Umbilical cord (tissue), 2 donors: ENCODE measurements around the gene RAP1A. TPM values are rescaled to one million over a fixed set of nuclear protein-coding genes. Genes with fewer than 3 reads are reported as not detected.
A peak's percentile ranks its signal among the peaks of the same experiment; 100 is the strongest.
"Not testable (repeated sequence)": the region's sequence is repeated elsewhere in the genome, so short reads cannot be mapped to it uniquely, and the experiment has no call there.

Source experiments
- DNase-seq: peaks from one replicate; pipeline ENCODE4 v3.0.0-alpha.2; 2015; ENCODE audit warnings: low spot score
- total RNA-seq: library from RNA; depleted of rRNA; stranded (reverse); fragments of >200 nt; gene quantifications from one replicate; pipeline ENCODE4 v1.2.3, GENCODE V29; 2014; ENCODE audit warnings: low replicate concordance; ENCODE audit not compliant: insufficient read depth

RAP1A gene
- total RNA-seq, 1 donor from 2014 or later: 69.6 TPM

GRCh38 chr1:111664652-111665051, 45.1 kb downstream of the RAP1A start:
- no peak for DNase-seq

DNA sequence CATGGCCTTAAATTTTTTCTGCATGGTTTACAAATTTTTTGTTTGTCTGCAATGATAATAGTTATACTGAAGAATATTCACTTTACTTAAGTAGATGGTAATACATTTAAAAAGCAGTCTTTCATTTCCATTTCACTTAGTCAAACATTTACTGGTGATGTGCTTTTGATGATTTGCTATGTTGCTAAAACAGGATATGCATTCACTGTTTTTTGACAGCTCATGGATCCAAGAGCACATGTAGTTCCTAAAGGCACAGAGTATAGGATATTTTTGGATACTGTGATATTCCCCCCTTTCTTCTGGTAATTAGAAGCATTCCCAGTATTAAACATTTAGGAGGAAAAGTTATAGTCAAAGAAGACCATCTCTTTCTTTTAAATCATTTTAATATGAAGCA, 45.9 kb downstream of the RAP1A start:
- no peak for DNase-seq

DNA sequence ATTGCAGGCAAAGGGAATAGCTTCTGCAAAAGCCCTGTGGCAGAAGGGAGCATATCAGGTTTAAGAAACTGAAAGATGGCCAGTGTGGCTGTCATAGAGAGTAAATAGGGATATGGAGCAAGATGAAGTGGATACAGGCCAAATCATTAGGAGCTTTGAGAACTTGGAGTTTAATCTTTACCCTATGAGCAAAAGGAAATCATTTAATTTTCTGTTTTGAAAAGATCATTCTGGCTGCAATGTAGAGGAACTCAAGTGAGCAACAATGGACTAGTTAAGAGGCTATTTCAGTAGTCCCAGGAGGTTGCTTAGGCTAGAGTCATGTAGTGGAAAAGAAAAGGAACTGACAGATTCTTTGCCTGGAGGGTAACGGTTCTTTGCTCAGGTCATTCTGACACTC, 47.2 kb downstream of the RAP1A start:
- no peak for DNase-seq

GRCh38 chr1:111669268-111669667, 49.7 kb downstream of the RAP1A start:
- DNase-seq: no peak

GRCh38 chr1:111671852-111672251, 52.3 kb downstream of the RAP1A start:
- no peak for DNase-seq

DNA sequence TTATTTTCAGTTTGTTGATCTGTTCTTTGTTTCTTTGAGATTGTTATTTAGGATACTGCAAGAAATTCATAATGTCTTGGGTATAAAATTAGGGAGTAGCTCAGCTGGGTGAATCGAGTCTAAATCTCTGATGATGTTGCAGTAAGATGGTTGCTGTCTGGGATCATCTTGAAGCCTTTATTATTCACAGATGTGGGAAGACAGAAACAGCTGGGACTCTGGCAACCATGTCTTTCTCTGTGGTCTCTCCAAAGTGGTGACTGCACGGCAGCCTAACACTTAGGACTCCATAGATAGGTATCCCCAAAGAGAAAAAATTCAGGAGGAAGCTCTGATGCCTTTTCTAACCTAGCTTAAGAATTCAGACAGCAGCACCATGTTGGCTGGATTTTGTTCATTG, 52.7 kb downstream of the RAP1A start:
- DNase-seq: no peak

GRCh38 chr1:111677604-111678003, 58.0 kb downstream of the RAP1A start:
- no peak for DNase-seq

DNA sequence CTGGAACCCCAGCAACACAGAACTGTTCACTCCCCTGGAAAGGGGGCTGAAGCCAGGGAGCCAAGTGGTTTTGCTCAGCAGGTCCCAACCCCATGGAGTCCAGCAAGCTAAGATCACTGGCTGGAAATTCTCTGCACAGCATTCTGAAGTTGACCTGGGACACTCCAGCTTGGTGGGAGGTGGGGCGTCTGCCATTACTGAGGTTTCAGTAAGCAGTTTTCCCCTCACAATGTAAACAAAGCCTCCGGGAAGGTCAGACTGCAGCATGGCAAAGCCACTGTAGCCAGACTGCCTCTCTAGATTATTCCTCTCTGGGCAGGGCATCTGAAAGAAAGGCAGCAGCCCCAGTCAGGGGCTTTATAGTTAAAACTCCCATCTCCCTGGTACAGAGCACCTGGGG, 60.0 kb downstream of the RAP1A start:
- no peak for DNase-seq

DNA sequence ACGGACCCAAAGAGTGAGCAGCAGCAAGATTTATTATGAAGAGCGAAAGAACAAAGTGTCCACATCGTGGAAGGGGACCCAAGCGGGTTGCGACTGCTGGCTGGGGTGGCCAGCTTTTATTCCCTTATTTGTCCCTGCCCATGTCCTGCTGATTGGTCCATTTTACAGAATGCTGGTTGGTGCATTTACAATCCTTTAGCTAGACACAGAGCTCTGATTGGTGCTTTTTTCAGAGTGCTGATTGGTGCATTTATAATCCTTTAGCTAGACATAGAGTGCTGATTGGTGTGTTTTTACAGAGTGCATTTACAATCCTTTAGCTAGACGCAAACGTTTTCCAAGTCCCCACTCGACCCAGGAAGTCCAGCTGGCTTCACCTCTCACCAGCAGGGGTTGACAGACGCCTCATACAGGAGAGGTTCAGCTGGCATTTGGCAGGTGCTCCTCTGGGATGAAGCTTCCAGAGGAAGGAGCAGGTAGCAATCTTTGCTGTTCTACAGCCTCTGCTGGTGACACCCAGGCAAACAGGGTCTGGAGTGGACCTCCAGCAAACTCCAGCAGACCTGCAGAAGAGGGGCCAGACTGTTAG, 60.7 kb downstream of the RAP1A start:
- DNase-seq: not testable (repeated sequence)

DNA sequence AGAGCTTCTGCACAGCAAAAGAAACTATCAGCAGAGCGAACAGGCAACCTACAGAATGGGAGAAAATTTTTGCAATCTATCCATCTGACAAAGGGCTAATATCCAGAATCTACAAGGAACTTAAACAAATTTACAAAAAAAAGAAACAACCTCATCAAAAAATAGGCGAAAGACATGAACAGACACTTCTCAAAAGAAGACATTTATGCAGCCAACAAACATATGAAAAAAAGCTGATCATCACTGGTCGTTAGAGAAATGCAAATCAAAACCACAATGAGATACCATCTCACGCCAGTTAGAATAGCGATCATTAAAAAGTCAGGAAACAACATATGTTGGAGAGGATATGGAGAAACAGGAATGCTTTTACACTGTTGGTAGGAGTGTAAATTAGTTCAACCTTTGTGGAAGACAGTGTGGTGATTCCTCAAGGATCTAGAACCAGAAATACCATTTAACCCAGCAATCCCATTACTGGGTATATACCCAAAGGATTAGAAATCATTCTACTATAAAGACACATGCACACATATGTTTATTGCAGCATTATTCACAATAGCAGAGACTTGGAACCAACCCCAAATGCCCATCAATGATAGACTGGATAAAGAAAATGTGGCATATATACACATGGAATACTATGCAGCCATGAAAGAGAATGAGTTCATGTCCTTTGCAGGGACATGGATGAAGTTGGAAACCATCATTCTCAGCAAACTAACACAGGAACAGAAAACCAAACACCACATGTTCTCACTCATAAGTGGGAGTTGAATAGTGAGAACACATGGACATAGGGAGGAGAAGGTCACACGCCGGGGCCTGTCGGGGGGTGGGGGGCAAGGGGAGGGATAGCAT, 65.9 kb downstream of the RAP1A start:
- not testable (repeated sequence) for DNase-seq

DNA sequence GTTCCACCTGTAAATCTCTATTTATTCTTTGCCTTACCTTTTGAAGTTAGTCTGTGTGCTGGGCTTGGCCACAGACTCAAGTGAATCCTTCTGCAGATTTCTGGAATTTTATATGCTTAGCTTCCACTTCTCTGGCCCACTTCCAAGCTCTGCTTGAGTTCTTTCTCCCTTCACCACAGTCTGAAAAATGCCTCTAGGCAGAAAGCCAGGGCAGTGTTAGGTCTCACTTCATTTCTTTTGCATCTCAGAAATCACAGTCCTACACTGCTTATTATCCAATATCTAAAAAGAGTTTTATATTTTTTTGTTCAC, 70.7 kb downstream of the RAP1A start:
- peak; percentile 96 for DNase-seq

DNA sequence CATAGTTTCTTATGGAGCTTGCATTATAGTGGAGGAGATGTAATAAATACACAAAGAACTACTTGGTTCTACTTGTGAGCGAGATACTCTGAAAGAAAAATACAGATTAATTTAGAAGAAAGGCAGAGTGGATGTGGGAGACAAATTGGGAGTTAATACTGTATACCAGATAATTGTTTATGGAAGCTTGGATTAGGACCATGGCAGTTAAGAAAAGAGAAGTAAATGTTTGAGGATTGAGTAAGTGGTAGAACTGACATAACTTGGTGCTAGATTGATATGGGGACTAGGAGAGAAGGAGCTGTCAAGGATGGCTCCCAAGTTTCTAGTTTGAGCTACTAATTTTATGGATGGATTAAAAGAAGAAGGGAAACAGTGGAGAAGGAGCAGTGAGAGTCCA, 72.3 kb downstream of the RAP1A start:
- no peak for DNase-seq

- DNase-seq: no peak
Observed at GRCh38 chr1:111695801-111696200, 76.2 kb downstream of the RAP1A start.

DNA sequence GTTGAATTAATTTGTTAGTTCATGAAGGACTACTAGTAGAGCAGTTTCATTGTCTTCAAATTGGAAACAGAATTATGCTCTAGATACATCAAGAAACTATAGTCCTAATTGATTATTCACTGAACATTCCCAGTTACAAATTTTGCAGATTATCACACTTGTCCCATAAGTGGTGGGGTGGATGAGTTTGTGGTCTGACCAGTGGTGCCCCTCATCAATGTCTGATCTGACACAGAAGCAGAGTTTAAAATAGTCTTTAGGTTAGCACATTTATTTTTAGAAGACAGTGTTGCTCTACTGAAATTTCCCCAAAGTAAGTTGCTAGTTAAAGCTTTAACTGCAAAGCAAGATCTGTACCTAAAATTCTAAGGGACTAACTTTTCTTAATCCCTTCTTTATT, 76.7 kb downstream of the RAP1A start:
- DNase-seq: no peak

DNA sequence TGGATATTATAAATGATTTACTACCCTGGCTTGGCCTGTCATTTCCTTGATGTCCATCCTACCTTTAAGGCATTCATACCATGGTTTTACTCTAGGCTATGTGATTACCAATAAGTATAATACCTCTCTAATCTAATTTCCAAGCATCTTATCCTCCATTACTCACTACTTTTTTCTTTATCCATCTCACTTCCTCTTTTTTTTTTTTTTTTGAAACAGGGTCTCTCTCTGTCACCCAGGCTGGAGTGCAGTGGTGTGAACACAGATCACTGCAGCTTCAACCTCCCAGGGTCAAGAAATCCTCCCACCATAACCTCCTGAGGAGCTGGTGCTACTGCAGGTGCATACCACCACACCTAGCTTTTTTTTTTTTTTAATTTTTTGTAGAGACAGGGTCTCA, 79.7 kb downstream of the RAP1A start:
- no peak for DNase-seq

DNA sequence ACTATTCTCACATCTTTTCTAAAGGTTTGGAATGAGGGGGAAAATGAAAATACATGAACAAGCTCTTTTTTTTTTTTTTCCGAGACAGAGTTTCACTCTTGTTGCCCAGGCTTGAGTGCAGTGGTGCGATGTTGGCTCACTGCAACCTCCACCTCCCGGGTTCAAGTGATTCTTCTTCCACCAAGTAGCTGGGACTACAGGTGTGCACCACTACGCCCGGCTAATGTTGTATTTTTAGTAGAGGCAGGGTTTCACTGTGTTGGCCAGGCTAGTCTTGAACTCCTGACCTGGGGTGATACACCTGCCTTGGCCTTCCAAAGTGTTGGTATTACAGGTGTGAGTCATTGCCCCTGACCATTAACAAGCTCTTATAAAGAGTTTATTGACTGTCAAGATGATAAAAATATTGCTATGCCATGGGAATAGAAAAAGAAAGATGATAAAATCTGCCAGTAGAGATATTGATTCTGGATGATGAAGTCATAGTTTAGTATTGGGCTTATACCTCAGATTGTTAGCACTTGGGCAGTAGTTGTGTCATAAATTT, 83.0 kb downstream of the RAP1A start:
- no peak for DNase-seq

- DNase-seq: no peak
Observed at GRCh38 chr1:111704240-111704639, 84.7 kb downstream of the RAP1A start.

- no peak for DNase-seq
Observed at GRCh38 chr1:111704776-111705175, 85.2 kb downstream of the RAP1A start.

GRCh38 chr1:111705841-111706240, 86.3 kb downstream of the RAP1A start:
- DNase-seq: no peak

DNA sequence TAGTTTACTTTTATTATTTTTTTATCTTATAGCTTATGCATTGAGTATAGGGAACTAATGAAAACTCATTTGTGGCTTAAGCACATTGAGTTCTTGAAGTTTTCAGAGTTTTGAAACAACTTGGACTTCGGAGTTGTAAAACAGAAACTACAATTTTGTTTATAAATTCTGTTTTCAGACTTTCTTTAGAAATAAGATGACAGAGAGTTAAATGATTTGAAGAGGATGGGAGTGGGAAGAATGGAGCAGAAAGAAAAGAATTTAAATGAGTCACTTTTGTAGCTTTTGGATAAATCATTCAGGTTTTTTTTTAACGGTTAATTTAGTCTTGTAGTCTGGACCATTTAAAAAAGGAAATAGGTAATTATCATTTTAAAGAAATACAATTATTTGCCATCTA, 87.3 kb downstream of the RAP1A start:
- no peak for DNase-seq

DNA sequence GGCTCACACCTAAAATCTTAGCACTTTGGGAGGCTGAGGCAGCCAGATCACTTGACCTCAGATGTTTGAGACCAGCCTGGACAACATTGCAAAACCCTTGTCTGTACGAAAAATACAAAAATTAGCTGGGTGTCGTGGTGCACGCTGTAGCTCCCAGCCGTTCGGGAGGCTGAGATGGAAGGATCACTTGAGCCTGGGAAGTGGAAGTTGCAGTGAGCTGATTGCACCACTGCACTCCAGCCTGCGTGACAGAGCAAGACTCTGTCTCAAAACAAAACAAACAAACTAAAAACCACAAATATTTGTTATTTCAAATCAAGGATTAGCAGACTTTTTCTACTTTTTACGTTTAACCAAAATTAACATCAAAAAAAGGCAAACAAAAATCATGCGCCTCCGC, 88.3 kb downstream of the RAP1A start:
- DNase-seq: no peak

DNA sequence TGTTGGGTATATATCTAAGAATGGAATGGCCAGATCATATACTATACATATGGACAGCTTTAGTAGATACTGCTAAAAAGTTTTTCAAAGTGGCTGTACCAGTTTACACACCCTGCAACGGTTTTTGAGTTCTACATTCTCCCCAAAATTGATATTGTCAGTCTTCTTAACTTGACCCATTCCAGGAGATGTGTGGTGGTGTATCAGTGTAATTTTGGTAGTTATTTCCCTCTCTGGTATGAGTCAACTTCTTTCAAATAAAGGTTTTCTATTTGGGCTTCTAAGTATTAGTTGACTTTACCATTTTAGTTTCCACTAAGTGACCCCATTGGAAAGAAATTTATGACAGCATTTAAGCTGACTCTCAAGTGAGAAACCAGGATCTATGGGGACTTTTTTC, 90.4 kb downstream of the RAP1A start:
- no peak for DNase-seq

DNA sequence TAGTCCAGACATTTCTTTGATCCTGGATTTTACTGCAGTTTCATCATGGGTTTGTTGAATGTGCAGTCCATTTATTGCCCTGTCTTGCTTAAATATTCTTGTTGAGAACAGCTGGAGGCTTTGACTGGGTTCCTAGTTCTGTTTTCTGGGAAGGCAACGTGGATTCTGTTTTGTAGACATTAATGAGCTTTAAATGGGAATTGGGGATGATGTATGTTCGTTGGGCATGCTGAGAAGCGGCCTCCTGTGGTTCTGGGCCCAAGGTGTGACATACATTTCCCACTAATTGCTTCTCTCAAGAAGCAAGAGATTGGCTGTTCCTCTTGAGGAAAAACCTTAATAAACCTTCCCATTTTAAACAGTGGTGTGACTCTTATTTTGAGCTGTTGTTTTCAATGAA, 96.7 kb downstream of the RAP1A start:
- peak; percentile 64 for DNase-seq
